Measurements from ENCODE around the gene OR6B2. TPM values are rescaled to one million over a fixed set of nuclear protein-coding genes. Genes with fewer than 3 reads are reported as not detected.
A peak's percentile ranks its signal among the peaks of the same experiment; 100 is the strongest.

Gene OR6B2
- polyA plus RNA-seq, 3 donors: not detected

GRCh38 chr2:240024766-240025165 is 5.5 kb downstream of the OR6B2 start:
- H3K4me1 ChIP-seq (ENCODE audit: control insufficient read depth in 1 of 2, insufficient read depth in 2 of 2, low read length in 2 of 2): peaks cover 13 to 15% of the 10 kb centered on the region in 2 donors
- Mint-ChIP-seq H3K27ac (peak overlapping the region; percentile 91 to 97 (median 95)), H3K36me3 (peaks cover 17% of the 10 kb centered on the region in 2 donors), H3K9me3 (peaks cover 0 to 5% (median 0%) of the 10 kb centered on the region in 7 donors), H3K4me1 (peaks cover 16% of the 10 kb centered on the region), H3K27me3 (ENCODE audit: low read depth in 3 of 3) (peaks cover 0 to 5% (median 4%) of the 10 kb centered on the region in 3 donors), H3K4me3 (peak overlapping the region; percentile 96)
- TF ChIP-seq CTCF (IDR thresholded peaks at IDR 0.05): no peak
- peaks cover 38% of the 10 kb centered on the region for H3K79me2 ChIP-seq (ENCODE audit: insufficient read depth, low read length)
- H2AFZ ChIP-seq (ENCODE audit: insufficient read depth, low read depth, low read length, poor library complexity, severe bottlenecking): peak overlapping the region; percentile 98
- peaks cover 8% of the 10 kb centered on the region for H4K20me1 ChIP-seq (ENCODE audit: insufficient read depth, low read length)
- peak in 2 of 3 donors; percentile 2 to 13 for DNase-seq
- peaks cover 0 to 4% of the 10 kb centered on the region in 2 donors for H3K27me3 ChIP-seq (ENCODE audit: control insufficient read depth in 2 of 2, insufficient read depth in 2 of 2, low read length in 2 of 2)
- peak overlapping the region; percentile 97 for H3K9ac ChIP-seq (ENCODE audit: insufficient read depth, low read length, poor library complexity, severe bottlenecking)
- intact Hi-C loops (cut with micrococcal nuclease): loop anchor here in 1 of 2 donors (5.0 to 10.0 kb wide), 2 partner anchors 560 to 1618 kb away; partner anchors contain the start of gene CAPN10
- WGBS (ENCODE audit: insufficient coverage): under 1% methylated on average over 17 of the region's 22 CpGs
- H3K9me3 ChIP-seq (replicated peaks in 1 of 2; ENCODE audit: control insufficient read depth in 1 of 2, insufficient read depth in 1 of 2, low read length in 2 of 2): no peaks in the 10 kb centered on the region
- peaks cover 17 to 19% of the 10 kb centered on the region in 2 donors for H3K36me3 ChIP-seq (replicated peaks in 1 of 2; ENCODE audit: control insufficient read depth in 1 of 2, insufficient read depth in 2 of 2, low read length in 2 of 2)
- H3K4me2 ChIP-seq (replicated peaks; ENCODE audit: extremely low read depth, low read length, poor library complexity, severe bottlenecking): peak overlapping the region; percentile 90
- H3K4me3 ChIP-seq (replicated peaks in 1 of 3; ENCODE audit: low read depth in 2 of 3, low read length in 3 of 3): peak overlapping the region; percentile 83 to 99 (median 90)
- H3K27ac ChIP-seq (ENCODE audit: low read depth in 1 of 2, low read length in 2 of 2): peak overlapping the region; percentile 40 to 99

- Mint-ChIP-seq H3K4me3 (no peak overlapping the region), H3K4me1 (peaks cover 16% of the 10 kb centered on the region), H3K27ac (no peak overlapping the region), H3K36me3 (peaks cover 22 to 23% of the 10 kb centered on the region in 2 donors), H3K9me3 (peaks cover 0 to 5% (median 0%) of the 10 kb centered on the region in 7 donors), H3K27me3 (ENCODE audit: low read depth in 3 of 3) (peaks cover 0 to 5% (median 2%) of the 10 kb centered on the region in 3 donors)
- Histone ChIP-seq H3K9ac (ENCODE audit: insufficient read depth, low read length, poor library complexity, severe bottlenecking) (no peak overlapping the region), H3K4me1 (ENCODE audit: control insufficient read depth in 1 of 2, insufficient read depth in 2 of 2, low read length in 2 of 2) (peaks cover 13 to 15% of the 10 kb centered on the region in 2 donors), H3K36me3 (replicated peaks in 1 of 2; ENCODE audit: control insufficient read depth in 1 of 2, insufficient read depth in 2 of 2, low read length in 2 of 2) (peaks cover 25 to 28% of the 10 kb centered on the region in 2 donors), H3K4me2 (replicated peaks; ENCODE audit: extremely low read depth, low read length, poor library complexity, severe bottlenecking) (peak overlapping the region; percentile 90), H2AFZ (ENCODE audit: insufficient read depth, low read depth, low read length, poor library complexity, severe bottlenecking) (no peak overlapping the region), H3K27ac (ENCODE audit: low read depth in 1 of 2, low read length in 2 of 2) (no peak overlapping the region), H3K4me3 (replicated peaks in 1 of 3; ENCODE audit: low read depth in 2 of 3, low read length in 3 of 3) (peak overlapping the region in 1 of 3 experiments; percentile 99), H3K27me3 (ENCODE audit: control insufficient read depth in 2 of 2, insufficient read depth in 2 of 2, low read length in 2 of 2) (peaks cover 0 to 4% of the 10 kb centered on the region in 2 donors), H3K79me2 (ENCODE audit: insufficient read depth, low read length) (peaks cover 38% of the 10 kb centered on the region), H3K9me3 (replicated peaks in 1 of 2; ENCODE audit: control insufficient read depth in 1 of 2, insufficient read depth in 1 of 2, low read length in 2 of 2) (no peaks in the 10 kb centered on the region), H4K20me1 (ENCODE audit: insufficient read depth, low read length) (peaks cover 13% of the 10 kb centered on the region)
- 96% methylated on average over 4 of the region's 9 CpGs for WGBS (ENCODE audit: insufficient coverage)
- intact Hi-C loops (cut with micrococcal nuclease): loop anchor here in 1 of 2 donors (10.0 kb wide), 1 partner anchor 561 kb away; the partner anchor contains the start of gene CAPN10
- no peak for DNase-seq
- TF ChIP-seq CTCF (IDR thresholded peaks at IDR 0.05): no peak
Measured at GRCh38 chr2:240023792-240024191, 6.4 kb downstream of the OR6B2 start.
